Progenitor cell of endocrine pancreas (in vitro differentiated cells): ENCODE results near the gene DSCAML1. TPM values are rescaled to one million over a fixed set of nuclear protein-coding genes. Genes with fewer than 3 reads are reported as not detected.
A peak's percentile ranks its signal among the peaks of the same experiment; 100 is the strongest.

Experiments used
- DNase-seq: peaks from one replicate; pipeline ENCODE4 v3.0.0; 2021; ENCODE audit warnings: low spot score; ENCODE audit not compliant: unreplicated experiment
- H3K27ac Mint-ChIP-seq: 2 replicates; pipeline ENCODE4 v1.8.0; 2021; ENCODE audit warnings: mild to moderate bottlenecking, moderate library complexity, mixed read lengths
- H3K27me3 Mint-ChIP-seq: 2 replicates; pipeline ENCODE4 v1.8.0; 2021; ENCODE audit warnings: mixed read lengths
- H3K36me3 Mint-ChIP-seq: 2 replicates; pipeline ENCODE4 v1.8.0; 2022; ENCODE audit warnings: mixed read lengths; ENCODE audit not compliant: insufficient read depth
- H3K4me1 Mint-ChIP-seq: 2 replicates; pipeline ENCODE4 v1.8.0; 2021; ENCODE audit warnings: low read depth, mixed read lengths
- H3K4me3 Mint-ChIP-seq: 2 replicates; pipeline ENCODE4 v1.8.0; 2021; ENCODE audit warnings: low read depth, mild to moderate bottlenecking, moderate library complexity, mixed read lengths
- H3K9me3 Mint-ChIP-seq: 2 replicates; pipeline ENCODE4 v1.8.0; 2021; ENCODE audit warnings: low read depth, mixed read lengths
- total RNA-seq: library from RNA; stranded (reverse); gene quantifications from 2 replicates; pipeline ENCODE4 v1.2.1, GENCODE V29; 2021
- TF ChIP-seq, protein P1 (sequence below): fragments of 200-600 bp; sonication (generic); IDR thresholded peaks from one replicate; pipeline ENCODE4 v1.5.0; 2021; ENCODE audit warnings: antibody characterized with exemption, mild to moderate bottlenecking; ENCODE audit not compliant: unreplicated experiment

Gene DSCAML1
- total RNA-seq, 1 donor from 2014 or later, result 2.7 TPM

DNA sequence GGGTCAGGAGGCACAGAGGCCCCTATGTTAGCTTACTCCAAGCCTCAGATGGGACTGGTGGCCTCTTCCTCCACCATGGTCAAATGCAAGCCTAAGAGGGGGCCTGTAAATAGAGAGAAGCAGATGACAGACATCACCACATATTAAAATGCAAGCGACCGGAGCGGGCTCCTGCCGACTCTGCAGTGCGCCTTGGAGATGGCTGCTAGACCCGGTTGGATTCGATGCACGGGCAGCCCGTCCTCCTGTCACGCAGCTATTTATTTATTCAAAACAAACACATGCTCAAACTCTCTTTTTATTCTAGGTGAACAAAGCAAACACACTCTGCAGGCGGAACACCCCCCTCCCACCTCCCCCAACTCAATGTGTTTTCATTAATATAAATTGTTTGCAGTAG lies 208.0 kb downstream of the DSCAML1 start:
- Mint-ChIP-seq H3K4me3 (peak overlapping the region; percentile 8), H3K27me3 (peaks cover 27% of the 10 kb centered on the region)
- DNase-seq, result no peak

DNA sequence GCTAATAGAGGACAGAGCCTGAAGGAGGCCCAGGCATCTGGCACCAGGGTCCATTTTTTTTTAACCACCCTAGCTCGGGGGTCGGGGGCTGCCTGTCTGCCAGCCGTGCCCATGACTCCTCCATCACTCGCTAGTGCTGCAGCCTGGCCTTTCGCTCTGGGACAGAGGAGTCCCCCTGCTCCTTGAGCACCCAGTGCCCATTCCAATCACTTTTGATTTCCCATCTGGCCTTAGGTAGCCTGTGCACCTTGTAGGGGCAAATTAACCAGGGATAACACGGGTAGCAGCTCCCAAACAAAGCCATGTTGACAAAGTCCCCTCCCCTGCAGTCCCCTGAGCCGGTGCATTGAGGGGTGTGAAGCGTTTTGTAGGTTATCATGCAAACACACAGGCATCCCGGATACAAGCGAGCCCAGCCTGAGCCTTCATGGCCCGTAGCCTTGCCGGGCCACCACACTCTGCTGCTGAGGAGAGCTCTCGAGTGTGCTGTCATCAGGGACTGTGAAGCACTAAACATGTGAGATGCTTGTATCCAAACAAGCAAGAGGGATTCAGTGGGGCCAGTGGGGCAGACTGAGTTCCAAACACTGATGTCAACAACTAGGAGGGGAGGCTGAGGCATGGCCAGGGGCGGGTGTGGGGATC lies 208.7 kb downstream of the DSCAML1 start:
- H3K27ac Mint-ChIP-seq, result no peak overlapping the region
- no peak for DNase-seq
- peaks cover 33% of the 10 kb centered on the region for H3K27me3 Mint-ChIP-seq
- no peak overlapping the region for H3K4me3 Mint-ChIP-seq
- H3K4me1 Mint-ChIP-seq, result peaks cover 12% of the 10 kb centered on the region
- no peaks in the 10 kb centered on the region for H3K9me3 Mint-ChIP-seq
- no peaks in the 10 kb centered on the region for H3K36me3 Mint-ChIP-seq
- TF ChIP-seq, protein P1, sequence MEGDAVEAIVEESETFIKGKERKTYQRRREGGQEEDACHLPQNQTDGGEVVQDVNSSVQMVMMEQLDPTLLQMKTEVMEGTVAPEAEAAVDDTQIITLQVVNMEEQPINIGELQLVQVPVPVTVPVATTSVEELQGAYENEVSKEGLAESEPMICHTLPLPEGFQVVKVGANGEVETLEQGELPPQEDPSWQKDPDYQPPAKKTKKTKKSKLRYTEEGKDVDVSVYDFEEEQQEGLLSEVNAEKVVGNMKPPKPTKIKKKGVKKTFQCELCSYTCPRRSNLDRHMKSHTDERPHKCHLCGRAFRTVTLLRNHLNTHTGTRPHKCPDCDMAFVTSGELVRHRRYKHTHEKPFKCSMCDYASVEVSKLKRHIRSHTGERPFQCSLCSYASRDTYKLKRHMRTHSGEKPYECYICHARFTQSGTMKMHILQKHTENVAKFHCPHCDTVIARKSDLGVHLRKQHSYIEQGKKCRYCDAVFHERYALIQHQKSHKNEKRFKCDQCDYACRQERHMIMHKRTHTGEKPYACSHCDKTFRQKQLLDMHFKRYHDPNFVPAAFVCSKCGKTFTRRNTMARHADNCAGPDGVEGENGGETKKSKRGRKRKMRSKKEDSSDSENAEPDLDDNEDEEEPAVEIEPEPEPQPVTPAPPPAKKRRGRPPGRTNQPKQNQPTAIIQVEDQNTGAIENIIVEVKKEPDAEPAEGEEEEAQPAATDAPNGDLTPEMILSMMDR, result no peak

More for the DNA sequence above, 208.0 kb downstream of the DSCAML1 start:
- Mint-ChIP-seq H3K9me3 (no peaks in the 10 kb centered on the region), H3K27ac (peak overlapping the region; percentile 63), H3K4me1 (peaks cover 12% of the 10 kb centered on the region), H3K36me3 (no peaks in the 10 kb centered on the region)
- TF ChIP-seq, protein P1, result no peak

DNA sequence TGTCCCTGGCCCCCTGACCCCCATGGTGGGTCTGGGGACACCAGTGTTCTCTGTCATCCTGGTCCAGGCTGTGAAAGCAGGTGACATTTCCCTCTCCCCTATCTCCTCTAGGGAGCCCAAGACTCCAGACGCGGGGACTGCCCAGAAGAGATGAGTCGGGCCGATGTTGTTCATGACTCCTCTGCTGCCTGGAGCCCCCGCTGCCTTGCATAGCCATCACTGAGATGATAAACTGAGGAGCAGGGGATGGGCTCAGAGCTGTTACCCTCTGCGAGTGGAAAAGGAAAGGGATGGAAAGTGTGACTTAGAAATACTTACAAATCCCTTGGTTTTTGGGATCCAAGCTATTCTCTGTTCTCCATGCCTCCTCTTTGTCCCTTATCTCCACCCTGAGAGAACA lies 209.6 kb downstream of the DSCAML1 start:
- H3K4me3 Mint-ChIP-seq, result no peak overlapping the region
- H3K27ac Mint-ChIP-seq, result no peak overlapping the region
- DNase-seq, result no peak
- H3K36me3 Mint-ChIP-seq, result no peaks in the 10 kb centered on the region
- peaks cover 34% of the 10 kb centered on the region for H3K27me3 Mint-ChIP-seq
- H3K4me1 Mint-ChIP-seq, result peaks cover 12% of the 10 kb centered on the region
- TF ChIP-seq, protein P1, result no peak
- no peaks in the 10 kb centered on the region for H3K9me3 Mint-ChIP-seq

DNA sequence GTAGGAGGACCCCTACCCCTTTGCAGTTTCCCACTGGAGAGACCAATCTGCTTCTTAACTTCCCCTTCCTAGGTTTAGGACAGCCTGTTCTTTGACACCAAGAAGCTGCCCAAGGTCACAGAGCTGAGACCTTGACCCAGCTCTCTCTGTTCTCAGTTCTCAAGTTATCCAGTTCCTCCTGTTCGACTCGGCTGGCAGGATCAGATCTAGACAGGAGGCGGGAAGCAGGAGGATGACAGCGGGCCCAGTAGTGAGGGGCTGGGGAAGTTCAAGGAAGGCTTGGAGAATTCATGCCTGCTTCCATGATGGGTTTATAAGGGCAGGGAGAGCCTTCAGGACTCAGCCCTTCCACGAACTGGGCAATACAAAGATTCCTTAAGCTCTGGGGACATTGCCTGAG lies 210.6 kb downstream of the DSCAML1 start:
- no peaks in the 10 kb centered on the region for H3K9me3 Mint-ChIP-seq
- TF ChIP-seq, protein P1, result no peak
- H3K36me3 Mint-ChIP-seq, result no peaks in the 10 kb centered on the region
- no peak overlapping the region for H3K4me3 Mint-ChIP-seq
- DNase-seq, result no peak
- H3K27ac Mint-ChIP-seq, result no peak overlapping the region
- H3K4me1 Mint-ChIP-seq, result peaks cover 12% of the 10 kb centered on the region
- peaks cover 33% of the 10 kb centered on the region for H3K27me3 Mint-ChIP-seq

DNA sequence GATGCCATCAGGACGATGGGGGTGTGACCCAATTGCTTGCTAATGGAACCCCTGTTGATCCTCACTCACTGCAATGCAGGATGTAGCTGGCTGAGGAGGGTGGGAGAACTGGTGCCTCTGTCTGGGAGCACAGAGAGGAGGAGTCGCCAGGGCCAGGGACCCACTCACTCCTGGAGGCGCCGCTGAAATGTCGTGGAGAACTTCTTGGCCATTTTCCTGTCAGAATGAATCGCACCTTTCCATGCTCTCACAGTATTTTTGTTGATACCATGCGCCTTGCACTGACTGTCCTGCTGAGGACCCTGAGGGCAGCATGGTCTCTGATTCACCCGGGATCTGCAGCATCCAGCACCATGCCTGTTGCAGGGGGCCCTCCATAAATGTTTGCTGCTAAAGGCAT lies 211.4 kb downstream of the DSCAML1 start:
- Mint-ChIP-seq H3K9me3 (no peaks in the 10 kb centered on the region), H3K4me3 (no peak overlapping the region), H3K36me3 (no peaks in the 10 kb centered on the region), H3K27me3 (peaks cover 35% of the 10 kb centered on the region), H3K27ac (no peak overlapping the region), H3K4me1 (peaks cover 12% of the 10 kb centered on the region)
- no peak for DNase-seq
- TF ChIP-seq, protein P1, result no peak
